Measurements from ENCODE around the gene SHH. TPM values are rescaled to one million over a fixed set of nuclear protein-coding genes. Genes with fewer than 3 reads are reported as not detected.

Gene SHH
- total RNA-seq, 1 experiment from 2014 or later = 0.11 TPM

DNA sequence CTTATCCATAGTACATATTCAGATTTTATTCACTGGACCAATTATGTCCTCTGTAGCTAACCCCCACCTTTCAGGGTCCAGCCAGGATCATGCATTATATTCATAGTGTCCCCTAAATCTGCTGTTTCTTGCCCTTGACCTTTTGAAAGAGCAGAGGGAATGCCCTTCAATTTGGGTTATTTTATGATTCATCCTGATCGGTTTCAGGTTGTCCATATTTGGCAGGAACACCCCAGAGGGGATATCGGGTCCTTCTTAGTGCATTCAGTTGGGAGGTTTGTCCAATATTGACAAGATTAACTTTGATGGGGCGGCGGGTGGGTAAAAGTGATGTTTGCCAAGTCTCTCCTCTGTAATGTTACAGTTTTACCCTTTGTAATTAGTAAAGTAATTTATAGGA is 60.9 kb downstream of the SHH start:
- no peak for TF ChIP-seq EZH2 (IDR thresholded peaks at IDR 0.05; ENCODE audit: low read length, unreplicated experiment)
- no peak for TF ChIP-seq EZH2phosphoT487 (IDR thresholded peaks at IDR 0.05; ENCODE audit: borderline replicate concordance, low read length)
- TF ChIP-seq, protein P1, sequence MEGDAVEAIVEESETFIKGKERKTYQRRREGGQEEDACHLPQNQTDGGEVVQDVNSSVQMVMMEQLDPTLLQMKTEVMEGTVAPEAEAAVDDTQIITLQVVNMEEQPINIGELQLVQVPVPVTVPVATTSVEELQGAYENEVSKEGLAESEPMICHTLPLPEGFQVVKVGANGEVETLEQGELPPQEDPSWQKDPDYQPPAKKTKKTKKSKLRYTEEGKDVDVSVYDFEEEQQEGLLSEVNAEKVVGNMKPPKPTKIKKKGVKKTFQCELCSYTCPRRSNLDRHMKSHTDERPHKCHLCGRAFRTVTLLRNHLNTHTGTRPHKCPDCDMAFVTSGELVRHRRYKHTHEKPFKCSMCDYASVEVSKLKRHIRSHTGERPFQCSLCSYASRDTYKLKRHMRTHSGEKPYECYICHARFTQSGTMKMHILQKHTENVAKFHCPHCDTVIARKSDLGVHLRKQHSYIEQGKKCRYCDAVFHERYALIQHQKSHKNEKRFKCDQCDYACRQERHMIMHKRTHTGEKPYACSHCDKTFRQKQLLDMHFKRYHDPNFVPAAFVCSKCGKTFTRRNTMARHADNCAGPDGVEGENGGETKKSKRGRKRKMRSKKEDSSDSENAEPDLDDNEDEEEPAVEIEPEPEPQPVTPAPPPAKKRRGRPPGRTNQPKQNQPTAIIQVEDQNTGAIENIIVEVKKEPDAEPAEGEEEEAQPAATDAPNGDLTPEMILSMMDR (conservative IDR thresholded peaks at IDR 0.05; ENCODE audit: low read depth, low read length) = no peak
- Histone ChIP-seq H3K27me3 (ENCODE audit: low read length) (no peaks in the 10 kb centered on the region), H3K36me3 (ENCODE audit: low read depth, low read length) (peaks cover 5% of the 10 kb centered on the region; the same call in 1 of the 2 replicates), H3K4me1 (ENCODE audit: insufficient read depth, low read length) (peaks cover 15% of the 10 kb centered on the region), H3K27ac (ENCODE audit: low read length) (no peak overlapping the region), H3K9ac (ENCODE audit: low read length) (no peak overlapping the region), H3K9me3 (ENCODE audit: low read length) (no peaks in the 10 kb centered on the region), H2AFZ (ENCODE audit: low read length) (no peak overlapping the region), H3F3A (ENCODE audit: low read length, unreplicated experiment) (no peaks in the 10 kb centered on the region), H3K9me2 (replicated peaks; ENCODE audit: low read length) (no peaks in the 10 kb centered on the region), H3K4me2 (ENCODE audit: low read length) (no peak overlapping the region), H3K4me3 (ENCODE audit: low read length) (no peak overlapping the region), H3K79me2 (ENCODE audit: low read length) (peaks cover 86% of the 10 kb centered on the region), H4K20me1 (ENCODE audit: low read length) (peaks cover 41% of the 10 kb centered on the region)
- ChIA-PET CTCF (no interaction called here), POLR2A (ENCODE audit: unreplicated experiment) (no interaction called here)
- intact Hi-C loops (cut with micrococcal nuclease) = no loop called here
- no peak for ATAC-seq
- BruUV-seq (replicated peaks) = no TSS peak
- no peak for DNase-seq

DNA sequence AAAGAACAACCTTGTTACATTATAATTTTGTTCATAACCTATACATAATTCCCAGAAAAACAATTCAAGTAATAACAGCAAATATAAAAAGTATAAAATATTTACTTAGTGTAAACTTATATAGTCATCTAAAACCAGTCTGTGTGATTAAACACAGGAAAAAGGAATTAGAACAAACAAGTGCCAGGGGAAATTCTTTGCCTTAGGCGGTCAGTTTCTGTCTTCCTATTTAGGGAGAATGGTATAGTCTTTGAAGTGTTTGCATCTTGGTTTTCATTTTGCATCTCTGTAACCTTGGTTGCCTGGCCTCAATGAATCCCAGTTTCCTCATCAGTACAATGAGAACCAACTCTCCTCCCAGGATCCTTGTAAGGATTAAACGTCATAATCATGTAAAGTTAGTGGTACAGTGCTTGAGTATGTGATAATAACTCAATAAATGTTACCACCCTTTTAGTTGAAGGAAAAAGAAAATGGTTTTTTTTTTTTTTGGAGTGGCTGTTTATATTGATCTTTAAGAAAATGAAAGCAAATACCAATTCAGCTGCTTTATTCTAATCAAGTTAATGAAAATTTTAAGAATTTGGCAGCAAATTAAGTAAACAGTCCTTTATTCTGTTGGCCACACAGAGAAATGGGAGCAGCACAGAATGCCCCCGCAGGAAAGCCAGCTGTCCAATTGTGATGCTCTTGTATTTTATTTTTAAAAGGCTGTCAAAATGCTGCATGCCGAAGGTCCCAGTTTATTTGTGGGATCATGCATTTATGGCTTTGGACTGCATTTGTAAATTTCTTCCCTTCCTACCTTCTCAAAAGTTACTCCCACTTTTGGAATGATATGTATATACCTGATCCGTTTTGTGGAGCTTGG is 61.8 kb downstream of the SHH start:
- TF ChIP-seq, protein P1 (conservative IDR thresholded peaks at IDR 0.05; ENCODE audit: low read depth, low read length) = no peak
- no peak for TF ChIP-seq EZH2 (IDR thresholded peaks at IDR 0.05; ENCODE audit: low read length, unreplicated experiment)
- no peaks in the 10 kb centered on the region for H3K27me3 ChIP-seq (ENCODE audit: low read length)
- H3K4me3 ChIP-seq (ENCODE audit: low read length) = no peak overlapping the region
- ChIA-PET POLR2A (ENCODE audit: unreplicated experiment) (interaction anchor here (0.7 kb wide), 1 partner anchor 485 kb away, joined by 6 read pairs; no protein-coding TSS in a partner anchor), CTCF (no interaction called here)
- H4K20me1 ChIP-seq (ENCODE audit: low read length) = peaks cover 41% of the 10 kb centered on the region
- DNase-seq (peak; percentile 59), ATAC-seq (peak; percentile 89)
- no peaks in the 10 kb centered on the region for H3K9me3 ChIP-seq (ENCODE audit: low read length)
- no TSS peak for BruUV-seq (replicated peaks)
- peak overlapping the region; percentile 25 for H3K27ac ChIP-seq (ENCODE audit: low read length)
- H3F3A ChIP-seq (ENCODE audit: low read length, unreplicated experiment) = no peaks in the 10 kb centered on the region
- peaks cover 77% of the 10 kb centered on the region for H3K79me2 ChIP-seq (ENCODE audit: low read length)
- no peaks in the 10 kb centered on the region for H3K9me2 ChIP-seq (replicated peaks; ENCODE audit: low read length)
- peaks cover 15% of the 10 kb centered on the region for H3K4me1 ChIP-seq (ENCODE audit: insufficient read depth, low read length)
- H3K4me2 ChIP-seq (ENCODE audit: low read length) = 0 out of 2 replicates have a peak overlapping the region, but pooled peaks have one; percentile 33
- H2AFZ ChIP-seq (ENCODE audit: low read length) = no peak overlapping the region
- intact Hi-C loops (cut with micrococcal nuclease) = no loop called here
- H3K9ac ChIP-seq (ENCODE audit: low read length) = no peak overlapping the region
- H3K36me3 ChIP-seq (ENCODE audit: low read depth, low read length) = peaks cover 12% of the 10 kb centered on the region; the same call in 1 of the 2 replicates

Other genes starting within 250 kb of the SHH start
- 25.3 and 31.2 TPM in 2 replicates for gene RBM33, start 167.8 kb downstream of the SHH start, total RNA-seq (2014; rRNA removed)